Activated CD4-positive, CD25-positive, alpha-beta regulatory T cell treated with anti-CD3 and anti-CD28 coated beads, Interleukin-2, amount 50 U/mL, for 16 hours (primary cell): ENCODE results near the gene LHX6.

ENCODE experiments used
- DNase-seq: peaks from one replicate; pipeline ENCODE4 v3.0.0-alpha.2; 2020; ENCODE audit warnings: low read depth, low spot score

The LHX6 gene

GRCh38 chr9:122234022-122234748, 5.4 kb upstream of the LHX6 start:
- no peak for DNase-seq

- DNase-seq = no peak
These were observed 4.1 kb upstream of the LHX6 start for GRCh38 chr9:122232796-122233306.

- no peak for DNase-seq
These were observed 704 bp upstream of the LHX6 start for GRCh38 chr9:122229485-122229837.

GRCh38 chr9:122228191-122228567, 578 bp downstream of the LHX6 start:
- DNase-seq = no peak

- no peak for DNase-seq
These were observed 1.2 kb downstream of the LHX6 start for GRCh38 chr9:122227575-122227900.

- no peak for DNase-seq
These were observed 1.8 kb downstream of the LHX6 start for GRCh38 chr9:122226758-122227574.

DNA sequence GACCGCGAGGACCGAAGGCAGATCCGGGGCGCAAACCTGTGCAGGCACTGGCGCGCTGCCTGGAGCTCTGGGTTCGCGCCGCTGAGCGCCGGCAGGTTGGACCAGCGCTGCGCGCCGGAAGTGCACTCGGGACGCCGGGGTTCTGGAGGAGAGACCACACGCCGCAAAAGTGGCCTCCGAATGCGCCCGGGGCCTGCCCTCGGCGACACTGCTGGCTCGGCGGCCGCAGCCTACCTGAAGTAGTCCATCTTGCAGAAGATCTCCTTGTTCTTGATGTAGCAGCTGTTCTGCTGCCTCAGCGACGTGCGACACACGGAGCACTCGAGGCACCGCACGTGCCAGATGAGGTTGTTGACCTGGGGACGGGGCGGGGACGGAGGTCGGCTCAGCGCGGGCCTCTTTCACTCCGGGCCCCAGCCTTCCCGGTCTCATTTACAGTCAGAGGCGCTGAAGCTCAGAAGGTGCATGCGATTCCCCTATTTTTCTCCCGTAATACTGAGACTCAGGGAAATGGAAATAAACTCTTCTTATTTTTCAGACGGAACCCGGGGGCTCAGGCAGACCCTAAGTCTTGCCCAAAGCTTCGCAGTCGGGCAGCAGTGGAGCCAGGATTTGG, 2.5 kb downstream of the LHX6 start:
- no peak for DNase-seq

- DNase-seq = no peak
These were observed 3.2 kb downstream of the LHX6 start for GRCh38 chr9:122225312-122226141.

DNA sequence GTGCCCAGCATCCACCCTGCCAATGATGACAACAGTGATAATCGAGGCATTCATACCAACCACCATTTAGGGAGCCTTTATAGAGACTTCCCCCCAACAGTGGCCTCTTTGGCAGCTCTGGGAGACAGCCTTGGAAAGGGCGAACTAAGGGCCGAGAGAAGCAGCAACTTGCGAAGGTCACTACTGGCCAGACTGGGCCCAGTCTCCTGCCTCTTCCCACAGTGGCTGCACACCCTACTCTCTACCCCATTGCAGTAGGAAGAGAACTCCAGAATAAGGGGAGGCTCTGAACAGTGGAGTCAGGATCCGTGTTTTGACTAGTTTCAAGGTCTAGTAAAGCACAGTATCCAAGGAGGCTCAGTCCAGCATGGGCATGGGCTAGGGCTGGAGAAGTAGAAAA, 5.3 kb downstream of the LHX6 start:
- no peak for DNase-seq

GRCh38 chr9:122222791-122223190, 6.0 kb downstream of the LHX6 start:
- no peak for DNase-seq

DNA sequence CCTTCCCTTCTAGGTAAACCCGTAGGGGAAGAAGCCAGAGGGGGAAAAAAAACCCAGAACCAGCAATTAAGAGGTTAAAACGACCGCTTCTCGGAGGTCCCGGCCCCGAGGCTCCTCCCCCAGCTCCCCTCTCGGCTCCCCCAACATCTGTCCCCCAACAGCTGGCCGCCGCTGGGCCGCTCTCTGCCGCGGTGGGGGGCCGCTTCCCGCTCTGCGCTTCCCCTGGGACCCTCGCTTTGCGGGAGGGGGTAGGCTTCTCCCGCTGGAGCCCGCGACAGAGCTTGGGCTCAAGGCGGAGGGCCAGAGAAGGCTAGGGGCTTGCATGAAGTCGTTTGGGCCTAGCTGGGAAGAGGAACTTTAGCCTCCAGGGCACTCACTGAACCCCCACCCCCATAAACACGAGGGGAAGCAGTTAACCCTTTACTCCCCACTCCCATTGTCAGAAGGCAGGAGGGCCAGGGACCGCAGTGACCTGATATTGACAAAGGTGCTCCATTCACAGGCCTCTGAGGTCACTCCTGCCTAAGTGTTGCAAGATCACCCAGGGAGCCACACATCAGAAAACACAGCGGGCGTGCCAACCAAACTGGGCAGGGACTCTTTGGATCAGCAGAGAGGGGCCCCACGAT, 7.5 kb downstream of the LHX6 start:
- no peak for DNase-seq

DNA sequence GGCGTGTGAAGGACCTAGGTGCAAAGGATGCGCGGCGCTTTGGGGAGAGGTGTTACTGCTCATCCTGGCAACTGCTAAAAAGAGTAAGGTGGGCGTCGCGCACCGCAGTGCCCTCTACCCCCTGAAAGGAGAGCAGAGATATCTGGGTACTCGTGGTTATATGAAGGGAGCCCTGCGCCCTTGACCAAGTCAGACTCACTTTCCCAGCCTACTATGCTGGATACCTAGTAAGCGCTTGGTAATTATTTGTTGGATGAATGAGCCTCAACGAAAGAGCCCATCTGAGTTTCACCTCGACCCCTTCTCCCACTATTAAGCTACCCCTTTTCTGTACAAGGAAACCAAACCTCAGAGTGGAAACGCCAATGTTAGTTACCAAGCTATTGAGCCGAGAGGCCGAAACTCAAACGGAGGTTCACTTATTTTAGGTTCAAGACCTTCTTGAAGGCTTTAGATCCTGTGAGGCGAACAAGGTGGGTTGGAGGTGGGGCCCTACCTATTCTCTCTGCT, 8.0 kb downstream of the LHX6 start:
- no peak for DNase-seq

GRCh38 chr9:122219856-122220672, 8.7 kb downstream of the LHX6 start:
- DNase-seq = no peak

DNA sequence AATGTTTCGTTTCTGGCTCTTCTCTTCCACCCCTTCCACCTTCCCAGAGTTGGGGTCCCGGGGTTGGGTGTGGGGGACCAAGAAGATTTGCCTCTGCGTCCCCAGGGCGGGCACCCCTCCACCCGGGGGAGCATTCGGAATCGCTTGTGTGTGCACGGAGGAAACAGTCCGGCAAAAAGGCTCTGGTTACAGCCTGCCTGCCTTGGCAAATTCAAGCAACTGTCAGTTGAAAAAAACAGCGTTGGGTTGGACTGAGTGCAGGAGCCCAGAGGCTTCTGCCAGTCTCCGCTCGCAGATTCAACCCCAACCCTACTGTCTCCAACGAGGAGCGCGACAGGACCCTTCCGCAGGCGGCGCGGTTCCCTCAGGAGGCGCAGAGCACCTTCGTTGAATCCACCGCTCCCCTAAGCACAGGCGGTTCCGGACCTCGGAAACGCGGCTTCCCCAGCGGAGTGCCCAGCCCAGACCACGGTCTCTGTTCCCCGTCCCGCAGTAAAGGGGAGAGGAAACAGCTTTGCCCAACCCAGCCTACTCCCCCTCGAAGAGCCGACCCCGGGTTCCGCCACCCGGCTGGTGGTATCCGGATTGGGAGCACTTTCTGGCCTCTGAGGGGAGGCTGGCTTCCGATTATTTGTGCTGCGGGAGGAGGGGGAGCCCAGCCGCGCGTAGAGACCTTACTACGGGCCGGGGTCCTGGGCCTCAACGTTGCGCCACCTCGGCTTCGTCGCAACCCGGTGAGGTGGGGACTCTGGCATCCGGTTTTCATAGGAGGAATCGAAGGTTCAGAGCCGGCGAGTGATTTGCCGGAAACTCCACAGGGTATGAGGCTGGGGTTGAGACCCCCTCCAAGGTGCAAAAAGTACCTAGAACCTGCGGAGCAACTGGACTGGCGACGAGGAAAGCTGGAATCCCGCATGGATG, 9.6 kb downstream of the LHX6 start:
- DNase-seq = no peak

DNA sequence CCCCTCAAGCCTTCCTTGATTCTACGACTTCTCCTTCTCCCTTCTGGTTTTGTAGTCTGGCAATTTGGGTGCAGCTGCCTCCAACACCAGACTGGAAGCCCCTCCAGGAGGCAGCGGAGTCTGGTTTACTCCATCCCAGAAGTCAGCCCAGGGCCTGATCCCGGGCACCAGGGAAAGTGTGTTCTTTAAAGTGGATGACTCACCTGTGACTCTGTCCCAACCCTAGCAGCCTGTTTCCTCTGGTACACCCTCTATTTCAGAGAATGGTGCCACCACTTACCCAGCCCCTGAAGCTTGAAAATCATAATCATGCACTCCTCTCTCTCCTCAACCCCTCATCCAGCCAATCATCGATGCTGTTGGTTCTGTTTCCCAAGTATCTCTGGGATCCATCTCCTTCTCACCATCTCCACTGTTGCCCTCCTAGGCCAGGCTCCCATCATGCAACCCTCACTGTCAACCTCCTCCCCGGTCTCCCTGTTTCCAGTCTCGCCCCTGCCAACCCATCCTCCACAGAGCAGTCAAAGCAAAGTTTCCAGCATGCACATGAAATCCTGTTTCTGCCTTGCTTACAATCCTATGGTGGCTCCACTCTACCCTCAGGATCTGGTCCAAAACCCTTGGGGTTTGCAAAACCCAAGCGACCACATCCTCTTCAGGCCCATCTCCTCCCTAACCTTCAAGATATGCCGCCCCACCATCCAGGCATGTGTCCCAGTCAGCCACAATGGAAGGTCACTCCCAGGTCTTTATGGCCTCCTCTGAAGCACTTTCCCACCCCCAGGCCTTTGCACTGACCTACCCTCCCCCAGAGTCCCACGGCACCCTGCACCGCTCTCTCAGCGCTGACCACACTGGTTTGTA, 10.5 kb downstream of the LHX6 start:
- DNase-seq = no peak

GRCh38 chr9:122217640-122218039, 11.1 kb downstream of the LHX6 start:
- DNase-seq = no peak

DNA sequence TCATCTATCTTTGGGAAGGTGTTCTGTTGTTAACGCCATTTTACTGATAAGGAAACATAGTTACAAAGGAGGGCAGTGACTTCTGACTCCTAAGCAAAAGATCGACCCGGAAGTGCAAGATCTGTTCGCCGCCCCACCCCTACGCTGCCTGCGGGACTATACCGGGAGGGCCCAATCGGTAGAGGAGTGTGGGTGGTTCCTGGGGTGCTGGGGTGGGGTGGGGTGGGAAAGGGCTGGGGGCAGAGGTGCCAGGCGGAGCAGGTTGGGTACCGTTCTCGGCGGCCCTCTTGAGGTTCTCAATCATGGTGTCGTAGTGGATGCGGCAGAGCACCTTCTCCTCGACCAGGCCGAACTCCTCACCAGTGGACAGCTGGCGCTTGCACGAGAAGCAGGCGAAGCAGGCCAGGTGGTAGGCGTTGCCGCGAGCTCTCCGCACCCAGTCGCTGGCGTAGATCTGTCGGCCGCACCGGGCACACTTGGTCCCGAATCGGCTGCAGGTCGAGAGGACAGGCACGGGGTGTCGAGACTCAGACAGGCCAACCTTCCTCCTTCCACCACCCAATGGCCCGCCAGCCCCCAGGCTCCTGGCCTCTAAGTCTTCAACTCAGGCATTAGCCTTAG, 11.8 kb downstream of the LHX6 start:
- DNase-seq = no peak
